HEK293 (cell line): ENCODE measurements around the gene EFCAB6.

Experiments
- CTCF ChIA-PET: fragments of 350-600 bp; formaldehyde crosslinking; extraction: SDS; loops from one replicate; lab custom pipeline; 2021; ENCODE audit warnings: antibody characterized with exemption; lab: Yijun Ruan, JAX
- POLR2A ChIA-PET: fragments of 300-600 bp; formaldehyde crosslinking; extraction: SDS; loops from one replicate; lab custom pipeline; 2020; ENCODE audit warnings: antibody characterized with exemption, inconsistent platforms; lab: Yijun Ruan, JAX
- H3K27ac ChIP-seq: fragments of 200-500 bp; sonication (Bioruptor generic); 2 replicates; pipeline ENCODE4 v1.5.1; 2014; ENCODE audit warnings: low read depth, low read length, control low read depth, inconsistent platforms; ENCODE audit errors: extremely low read depth
- H3K36me3 ChIP-seq, 2 experiments: fragments of 200-500 bp in 1 of 2; sonication (Bioruptor generic) in 1 of 2; 1 replicate in 1 of 2; 2 replicates in 1 of 2; pipeline ENCODE4 v1.5.1; 2014 to 2017; ENCODE audit warnings: inconsistent platforms in 2 of 2, low read length in 2 of 2; ENCODE audit not compliant: control insufficient read depth in 2 of 2, insufficient read depth in 1 of 2
- H3K4me1 ChIP-seq: fragments of 200-500 bp; sonication (Bioruptor generic); 2 replicates; pipeline ENCODE4 v1.5.1; 2014; ENCODE audit warnings: mild to moderate bottlenecking, low read length, inconsistent platforms; ENCODE audit not compliant: control insufficient read depth, insufficient read depth
- H3K4me3 ChIP-seq: 2 replicates; pipeline ENCODE4 v1.5.1; 2011; ENCODE audit warnings: low read depth, mild to moderate bottlenecking, control low read depth, low read length, moderate library complexity
- H3K9me3 ChIP-seq: fragments of 200-500 bp; sonication (Bioruptor generic); 2 replicates; pipeline ENCODE4 v1.5.1; 2014; ENCODE audit warnings: low read depth, low read length, inconsistent platforms; ENCODE audit not compliant: control insufficient read depth, insufficient read depth
- MZF1 ChIP-seq: fragments of 450-650 bp; formaldehyde crosslinking; IDR thresholded peaks from 2 replicates; pipeline ENCODE4 v1.5.1; 2017; ENCODE audit warnings: missing biosample characterization, missing genetic modification characterization, borderline replicate concordance
- SCRT2 ChIP-seq: fragments of 450-650 bp; formaldehyde crosslinking; IDR thresholded peaks from 2 replicates; pipeline ENCODE4 v1.5.1; 2016; ENCODE audit warnings: missing biosample characterization, missing genetic modification characterization
- ZIC2 ChIP-seq: fragments of 450-650 bp; formaldehyde crosslinking; IDR thresholded peaks from 2 replicates; pipeline ENCODE4 v1.5.1; 2016; ENCODE audit warnings: missing biosample characterization, missing genetic modification characterization
- ZNF132 ChIP-seq: fragments of 450-650 bp; formaldehyde crosslinking; IDR thresholded peaks from 2 replicates; pipeline ENCODE4 v1.5.1; 2017; ENCODE audit warnings: missing biosample characterization, missing genetic modification characterization, borderline replicate concordance
- ZNF174 ChIP-seq: fragments of 450-650 bp; formaldehyde crosslinking; IDR thresholded peaks from 2 replicates; pipeline ENCODE4 v1.5.0; 2017; ENCODE audit warnings: missing biosample characterization, mild to moderate bottlenecking, missing genetic modification characterization
- ZNF18 ChIP-seq: fragments of 450-650 bp; formaldehyde crosslinking; IDR thresholded peaks from 2 replicates; pipeline ENCODE4 v1.5.1; 2016; ENCODE audit warnings: missing biosample characterization, missing genetic modification characterization
- ZNF23 ChIP-seq: fragments of 450-650 bp; formaldehyde crosslinking; IDR thresholded peaks from 2 replicates; pipeline ENCODE4 v1.5.1; 2016; ENCODE audit warnings: missing biosample characterization, missing genetic modification characterization, borderline replicate concordance
- ZNF24 ChIP-seq: fragments of 450-650 bp; formaldehyde crosslinking; IDR thresholded peaks from 2 replicates; pipeline ENCODE4 v1.5.1; 2016; ENCODE audit warnings: missing biosample characterization, missing genetic modification characterization
- ZNF473 ChIP-seq: fragments of 450-650 bp; formaldehyde crosslinking; IDR thresholded peaks from 2 replicates; pipeline ENCODE4 v1.5.1; 2017; ENCODE audit warnings: missing biosample characterization, missing genetic modification characterization
- ZNF514 ChIP-seq: fragments of 450-650 bp; formaldehyde crosslinking; IDR thresholded peaks from 2 replicates; pipeline ENCODE4 v1.5.1; 2016; ENCODE audit warnings: missing biosample characterization, missing genetic modification characterization
- ZNF624 ChIP-seq: fragments of 450-650 bp; formaldehyde crosslinking; IDR thresholded peaks from 2 replicates; pipeline ENCODE4 v1.5.1; 2017; ENCODE audit warnings: missing biosample characterization, missing genetic modification characterization
- ZNF664 ChIP-seq: fragments of 450-650 bp; formaldehyde crosslinking; IDR thresholded peaks from 2 replicates; pipeline ENCODE4 v1.5.1; 2016; ENCODE audit warnings: missing biosample characterization, missing genetic modification characterization
- ZSCAN16 ChIP-seq: fragments of 450-650 bp; formaldehyde crosslinking; IDR thresholded peaks from 2 replicates; pipeline ENCODE4 v1.5.1; 2016; ENCODE audit warnings: missing biosample characterization, missing genetic modification characterization
- ZXDB ChIP-seq: fragments of 450-650 bp; formaldehyde crosslinking; IDR thresholded peaks from 2 replicates; pipeline ENCODE4 v1.5.1; 2016; ENCODE audit warnings: missing biosample characterization, missing genetic modification characterization

Gene EFCAB6

DNA sequence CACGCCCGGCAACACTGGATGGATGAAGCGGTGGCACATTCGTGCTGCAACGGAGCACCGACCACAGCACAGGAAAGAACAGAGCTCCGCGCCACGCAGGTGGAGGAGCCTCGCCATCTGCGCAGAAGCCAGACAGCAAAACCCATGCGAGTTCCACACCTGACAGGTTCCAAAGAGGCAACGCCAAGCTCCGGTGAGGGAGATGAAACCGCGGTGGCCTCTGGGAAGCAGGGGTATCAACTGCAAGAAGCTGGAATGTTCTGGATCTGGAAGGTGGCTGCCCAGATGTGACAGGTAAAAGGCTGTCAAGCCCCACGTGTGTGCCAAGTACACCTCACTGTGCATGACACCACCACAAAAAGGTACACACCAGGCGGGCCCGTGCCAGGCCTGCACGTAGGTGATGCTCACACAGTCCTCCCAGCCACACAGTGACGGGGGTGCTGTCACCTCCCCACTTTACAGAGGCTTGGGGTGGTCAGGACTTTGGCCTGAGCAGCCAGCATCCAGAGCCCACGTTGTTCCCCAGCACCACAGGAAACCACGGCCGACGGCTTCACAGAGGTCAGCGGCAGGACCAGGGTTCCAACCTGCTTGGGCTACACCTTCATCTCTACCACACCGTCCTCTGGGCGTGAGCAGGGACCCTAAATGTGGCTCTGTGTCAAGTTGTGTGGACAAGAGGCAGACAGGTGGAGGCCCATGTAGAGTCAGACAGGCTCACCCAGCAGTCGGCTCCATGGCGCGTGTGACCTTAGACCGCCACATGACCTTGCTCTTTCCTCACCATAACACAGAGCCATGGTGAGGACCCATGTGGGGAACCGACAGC, 19.7 kb upstream of the EFCAB6 start:
- Histone ChIP-seq H3K9me3 (no peaks in the 10 kb centered on the region), H3K36me3 (peaks cover 0 to 48% of the 10 kb centered on the region in 2 experiments; a peak in 1 of 3 replicates), H3K27ac (no peak overlapping the region), H3K4me1 (no peaks in the 10 kb centered on the region; the same call in 1 of the 2 replicates), H3K4me3 (no peak overlapping the region)
- CTCF ChIA-PET, result no interaction called here
- POLR2A ChIA-PET, result no interaction called here
- TF ChIP-seq ZXDB, result no peak
- TF ChIP-seq ZNF514 (tag by site-specific recombination), result no peak

- Histone ChIP-seq H3K36me3 (peaks cover 0 to 42% of the 10 kb centered on the region in 2 experiments; a peak in 1 of 3 replicates), H3K9me3 (no peaks in the 10 kb centered on the region), H3K4me1 (no peaks in the 10 kb centered on the region; the same call in 1 of the 2 replicates), H3K4me3 (no peak overlapping the region), H3K27ac (no peak overlapping the region)
- TF ChIP-seq ZSCAN16 (no peak), MZF1 (tag by site-specific recombination) (no peak), ZNF664 (tag by site-specific recombination) (no peak), ZNF23 (tag by site-specific recombination) (no peak), SCRT2 (tag by site-specific recombination) (peak; percentile 60; the same call in 1 of the 2 replicates), ZNF174 (tag by site-specific recombination) (no peak), ZNF473 (no peak), ZNF624 (tag by site-specific recombination) (no peak), ZNF132 (tag by site-specific recombination) (no peak)
- POLR2A ChIA-PET, result no interaction called here
- CTCF ChIA-PET, result interaction anchor here (1.1 kb wide), 1 partner anchor 54 kb away, joined by 3 read pairs; no protein-coding TSS in a partner anchor
Observed at GRCh38 chr22:43830931-43831560, 18.9 kb upstream of the EFCAB6 start.

DNA sequence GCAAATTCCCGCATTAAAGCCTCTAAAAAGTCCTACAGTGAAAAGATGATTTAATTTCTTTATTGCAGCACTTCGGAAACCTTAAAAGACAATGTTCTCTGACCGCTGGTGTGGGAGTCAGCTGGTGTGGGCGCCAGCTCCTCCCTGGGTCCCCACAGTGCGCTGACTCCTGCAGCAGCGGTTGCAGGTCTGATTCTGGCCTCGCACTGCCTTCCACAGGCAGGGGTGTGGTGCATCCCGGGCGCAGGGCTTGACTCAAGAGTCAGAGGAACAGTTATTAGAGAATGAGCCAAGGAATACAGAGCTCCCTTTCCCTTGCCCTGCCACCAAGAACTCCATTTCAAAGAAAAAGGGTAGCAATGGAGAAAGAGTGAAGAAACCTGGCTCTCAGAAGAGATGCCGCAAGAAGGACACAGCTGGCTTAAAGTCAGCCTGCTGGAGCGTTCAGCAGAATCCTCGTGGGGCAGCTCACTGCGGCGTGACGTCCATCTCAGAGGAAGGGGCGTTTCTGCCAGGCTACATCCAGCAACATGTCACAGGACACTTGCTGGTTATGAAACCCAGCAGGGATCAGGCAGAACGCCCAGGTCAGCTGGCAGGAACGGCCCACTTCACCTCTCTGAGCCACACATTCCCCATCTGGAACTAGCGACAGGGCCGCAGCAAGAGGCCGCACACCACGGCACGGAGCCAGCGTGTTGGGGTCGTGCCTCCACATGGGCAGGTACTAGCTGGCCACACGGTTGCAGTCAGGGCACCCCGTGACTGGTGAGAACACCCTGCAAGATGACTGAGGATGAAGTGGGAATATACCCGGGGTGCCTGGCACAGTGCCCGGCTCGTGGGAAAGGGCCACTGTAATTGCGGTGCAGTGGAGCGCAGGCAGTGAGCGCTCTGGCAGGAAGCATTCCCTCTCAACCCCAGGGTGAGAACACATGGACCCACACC, 18.1 kb upstream of the EFCAB6 start:
- Histone ChIP-seq H3K36me3 (peaks cover 0 to 41% of the 10 kb centered on the region in 2 experiments; a peak in 1 of 3 replicates), H3K27ac (no peak overlapping the region), H3K4me3 (no peak overlapping the region), H3K9me3 (no peaks in the 10 kb centered on the region), H3K4me1 (no peaks in the 10 kb centered on the region; the same call in 1 of the 2 replicates)
- POLR2A ChIA-PET, result no interaction called here
- TF ChIP-seq ZIC2 (tag by site-specific recombination) (peak; percentile 75), ZNF18 (tag by site-specific recombination) (peak; percentile 75), ZNF24 (tag by site-specific recombination) (no peak)
- CTCF ChIA-PET, result interaction anchor here (0.5 to 1.1 kb wide), 2 partner anchors 55 to 95 kb away, joined by 3 to 4 read pairs; no protein-coding TSS in a partner anchor
